ENCODE measurements around the gene STXBP6.

DNA sequence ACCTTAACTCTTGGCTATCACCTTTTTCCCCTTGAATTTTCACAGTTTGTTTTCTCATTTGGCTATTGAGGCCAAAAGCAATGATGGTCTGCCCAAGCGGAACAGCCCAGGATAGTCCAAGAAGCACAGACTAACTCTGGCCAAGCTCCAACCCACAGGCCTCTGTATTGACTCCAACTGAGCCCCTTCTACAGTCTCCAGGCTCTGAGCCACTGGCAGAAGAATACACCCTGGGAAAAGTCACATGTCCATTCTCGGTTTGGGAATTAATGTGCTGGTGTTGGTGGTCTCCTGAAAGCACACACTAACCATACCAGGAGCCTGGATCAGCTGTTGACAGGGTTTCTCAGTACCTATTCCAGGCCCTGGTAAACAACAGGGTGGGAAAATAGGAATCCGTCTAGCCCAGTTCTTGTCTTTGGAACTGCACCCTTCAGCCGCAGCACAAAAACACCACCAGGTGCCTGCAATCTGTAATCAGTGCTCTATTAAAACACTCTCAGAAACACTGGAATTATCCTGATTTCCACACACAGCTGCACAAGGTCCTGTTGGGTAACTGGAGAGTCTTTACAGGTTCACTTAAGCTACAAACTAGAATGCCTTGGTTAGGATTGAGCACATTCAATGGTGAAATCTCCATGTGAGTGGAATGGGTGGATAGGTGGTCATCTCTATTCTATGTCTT lies 63.6 kb downstream of the STXBP6 start:
- no peak for TF ChIP-seq TCF12 (IDR thresholded peaks at IDR 0.05)
- no peak for TF ChIP-seq TCF12 (CRISPR knock-in tag; IDR thresholded peaks at IDR 0.05)
- TF ChIP-seq POLR2A (IDR thresholded peaks at IDR 0.05; ENCODE audit: insufficient read depth in 1 of 2, low read depth in 2 of 2, low read length in 2 of 2) = no peak
- no peak for TF ChIP-seq BRD4 (CRISPR knock-in tag; IDR thresholded peaks at IDR 0.05)
- no peak for TF ChIP-seq ESRRA (CRISPR knock-in tag; IDR thresholded peaks at IDR 0.05; ENCODE audit: low read depth)
- TF ChIP-seq FIP1L1 (IDR thresholded peaks at IDR 0.05; ENCODE audit: borderline replicate concordance, insufficient read depth, low read depth, low read length) = no peak
- TF ChIP-seq FOSL1 (CRISPR knock-in tag; IDR thresholded peaks at IDR 0.05; ENCODE audit: borderline replicate concordance) = no peak

Data from HepG2 (cell line).